ENCODE results near the gene PROK1.

Gene PROK1

GRCh38 chr1:110494036-110494435, 43.1 kb downstream of the PROK1 start:
- no peak overlapping the region for H3K27ac ChIP-seq
- H3K36me3 ChIP-seq (ENCODE audit: insufficient read depth): no peaks in the 10 kb centered on the region
- no peaks in the 10 kb centered on the region for H3K4me1 ChIP-seq (ENCODE audit: low read depth, poor library complexity, severe bottlenecking)
- no peaks in the 10 kb centered on the region for H4K20me1 ChIP-seq (ENCODE audit: insufficient read depth)
- no peaks in the 10 kb centered on the region for H3K79me2 ChIP-seq (ENCODE audit: insufficient read depth, low read depth)
- H3K4me3 ChIP-seq (IDR thresholded peaks at IDR 0.05; ENCODE audit: insufficient read depth, low read depth, low read length): no peak overlapping the region
- H3K9ac ChIP-seq: no peak overlapping the region
- TF ChIP-seq CTCF (conservative IDR thresholded peaks at IDR 0.05; ENCODE audit: low read depth, low read length): no peak
- no peak overlapping the region for H3K4me2 ChIP-seq
- no peak overlapping the region for H2AFZ ChIP-seq (ENCODE audit: low read depth)
- H3K27me3 ChIP-seq (ENCODE audit: insufficient read depth, low read depth): no peaks in the 10 kb centered on the region

- Histone ChIP-seq H3K4me3 (IDR thresholded peaks at IDR 0.05; ENCODE audit: insufficient read depth, low read depth, low read length) (no peak overlapping the region), H3K36me3 (ENCODE audit: insufficient read depth) (no peaks in the 10 kb centered on the region), H3K4me1 (ENCODE audit: low read depth, poor library complexity, severe bottlenecking) (no peaks in the 10 kb centered on the region), H3K4me2 (no peak overlapping the region), H3K27ac (no peak overlapping the region), H2AFZ (ENCODE audit: low read depth) (no peak overlapping the region), H3K9ac (no peak overlapping the region), H3K79me2 (ENCODE audit: insufficient read depth, low read depth) (no peaks in the 10 kb centered on the region), H4K20me1 (ENCODE audit: insufficient read depth) (no peaks in the 10 kb centered on the region), H3K27me3 (ENCODE audit: insufficient read depth, low read depth) (no peaks in the 10 kb centered on the region)
- no peak for TF ChIP-seq CTCF (conservative IDR thresholded peaks at IDR 0.05; ENCODE audit: low read depth, low read length)
These were observed 43.8 kb downstream of the PROK1 start for GRCh38 chr1:110494522-110495406.

GRCh38 chr1:110495926-110496600, 45.1 kb downstream of the PROK1 start:
- Histone ChIP-seq H3K27me3 (ENCODE audit: insufficient read depth, low read depth) (no peaks in the 10 kb centered on the region), H3K27ac (no peak overlapping the region), H3K4me1 (ENCODE audit: low read depth, poor library complexity, severe bottlenecking) (no peaks in the 10 kb centered on the region), H3K36me3 (ENCODE audit: insufficient read depth) (no peaks in the 10 kb centered on the region), H4K20me1 (ENCODE audit: insufficient read depth) (no peaks in the 10 kb centered on the region), H3K79me2 (ENCODE audit: insufficient read depth, low read depth) (no peaks in the 10 kb centered on the region), H2AFZ (ENCODE audit: low read depth) (no peak overlapping the region), H3K9ac (no peak overlapping the region), H3K4me3 (IDR thresholded peaks at IDR 0.05; ENCODE audit: insufficient read depth, low read depth, low read length) (no peak overlapping the region), H3K4me2 (no peak overlapping the region)
- TF ChIP-seq CTCF (conservative IDR thresholded peaks at IDR 0.05; ENCODE audit: low read depth, low read length): peak; percentile 77

GRCh38 chr1:110498270-110498669, 47.3 kb downstream of the PROK1 start:
- H3K9ac ChIP-seq: no peak overlapping the region

More at GRCh38 chr1:110498270-110498669, 47.3 kb downstream of the PROK1 start:
- H3K36me3 ChIP-seq (ENCODE audit: insufficient read depth): no peaks in the 10 kb centered on the region
- no peaks in the 10 kb centered on the region for H3K4me1 ChIP-seq (ENCODE audit: low read depth, poor library complexity, severe bottlenecking)
- no peaks in the 10 kb centered on the region for H4K20me1 ChIP-seq (ENCODE audit: insufficient read depth)
- H3K27me3 ChIP-seq (ENCODE audit: insufficient read depth, low read depth): no peaks in the 10 kb centered on the region
- H3K27ac ChIP-seq: no peak overlapping the region
- H3K79me2 ChIP-seq (ENCODE audit: insufficient read depth, low read depth): no peaks in the 10 kb centered on the region
- TF ChIP-seq CTCF (conservative IDR thresholded peaks at IDR 0.05; ENCODE audit: low read depth, low read length): no peak
- H3K4me3 ChIP-seq (IDR thresholded peaks at IDR 0.05; ENCODE audit: insufficient read depth, low read depth, low read length): no peak overlapping the region
- no peak overlapping the region for H2AFZ ChIP-seq (ENCODE audit: low read depth)
- no peak overlapping the region for H3K4me2 ChIP-seq

Measured in KMS-11 (cell line).